Measurements from ENCODE around the gene RAB29.

Gene RAB29

GRCh38 chr1:205766570-205766969 lies 8.7 kb downstream of the RAB29 start:
- Histone ChIP-seq H3K9me3 (ENCODE audit: control insufficient read depth in 2 of 2, low read length in 2 of 2) (no peaks in the 10 kb centered on the region), H3K4me3 (ENCODE audit: low read length in 2 of 2) (no peak overlapping the region), H3K36me3 (ENCODE audit: control insufficient read depth in 2 of 2, insufficient read depth in 2 of 2, low read length in 2 of 2) (peaks cover 3 to 4% of the 10 kb centered on the region in 2 donors), H3K27ac (ENCODE audit: low read depth in 2 of 2, low read length in 2 of 2) (no peak overlapping the region), H3K4me1 (ENCODE audit: control insufficient read depth in 2 of 2, insufficient read depth in 2 of 2, low read length in 2 of 2) (no peaks in the 10 kb centered on the region), H3K27me3 (ENCODE audit: control insufficient read depth in 2 of 2, insufficient read depth in 2 of 2, low read length in 2 of 2) (no peaks in the 10 kb centered on the region), H3K9ac (ENCODE audit: low read depth in 1 of 2, low read length in 2 of 2) (no peak overlapping the region)

GRCh38 chr1:205766038-205766437 lies 9.2 kb downstream of the RAB29 start:
- Histone ChIP-seq H3K9me3 (ENCODE audit: control insufficient read depth in 2 of 2, low read length in 2 of 2) (no peaks in the 10 kb centered on the region), H3K27me3 (ENCODE audit: control insufficient read depth in 2 of 2, insufficient read depth in 2 of 2, low read length in 2 of 2) (no peaks in the 10 kb centered on the region), H3K27ac (ENCODE audit: low read depth in 2 of 2, low read length in 2 of 2) (no peak overlapping the region), H3K9ac (ENCODE audit: low read depth in 1 of 2, low read length in 2 of 2) (no peak overlapping the region), H3K36me3 (ENCODE audit: control insufficient read depth in 2 of 2, insufficient read depth in 2 of 2, low read length in 2 of 2) (peaks cover 3 to 4% of the 10 kb centered on the region in 2 donors), H3K4me1 (ENCODE audit: control insufficient read depth in 2 of 2, insufficient read depth in 2 of 2, low read length in 2 of 2) (no peaks in the 10 kb centered on the region), H3K4me3 (ENCODE audit: low read length in 2 of 2) (no peak overlapping the region)

- Histone ChIP-seq H3K4me1 (ENCODE audit: control insufficient read depth in 2 of 2, insufficient read depth in 2 of 2, low read length in 2 of 2) (no peaks in the 10 kb centered on the region), H3K4me3 (ENCODE audit: low read length in 2 of 2) (no peak overlapping the region), H3K9me3 (ENCODE audit: control insufficient read depth in 2 of 2, low read length in 2 of 2) (no peaks in the 10 kb centered on the region), H3K27ac (ENCODE audit: low read depth in 2 of 2, low read length in 2 of 2) (no peak overlapping the region), H3K36me3 (ENCODE audit: control insufficient read depth in 2 of 2, insufficient read depth in 2 of 2, low read length in 2 of 2) (no peaks in the 10 kb centered on the region), H3K9ac (ENCODE audit: low read depth in 1 of 2, low read length in 2 of 2) (no peak overlapping the region), H3K27me3 (ENCODE audit: control insufficient read depth in 2 of 2, insufficient read depth in 2 of 2, low read length in 2 of 2) (no peaks in the 10 kb centered on the region)
Measured at GRCh38 chr1:205764578-205764977, 10.7 kb downstream of the RAB29 start.

GRCh38 chr1:205763980-205764379 lies 11.3 kb downstream of the RAB29 start:
- Histone ChIP-seq H3K9me3 (ENCODE audit: control insufficient read depth in 2 of 2, low read length in 2 of 2) (no peaks in the 10 kb centered on the region), H3K27ac (ENCODE audit: low read depth in 2 of 2, low read length in 2 of 2) (no peak overlapping the region), H3K4me3 (ENCODE audit: low read length in 2 of 2) (no peak overlapping the region), H3K27me3 (ENCODE audit: control insufficient read depth in 2 of 2, insufficient read depth in 2 of 2, low read length in 2 of 2) (no peaks in the 10 kb centered on the region), H3K9ac (ENCODE audit: low read depth in 1 of 2, low read length in 2 of 2) (no peak overlapping the region), H3K4me1 (ENCODE audit: control insufficient read depth in 2 of 2, insufficient read depth in 2 of 2, low read length in 2 of 2) (no peaks in the 10 kb centered on the region), H3K36me3 (ENCODE audit: control insufficient read depth in 2 of 2, insufficient read depth in 2 of 2, low read length in 2 of 2) (no peaks in the 10 kb centered on the region)

- Histone ChIP-seq H3K4me1 (ENCODE audit: control insufficient read depth in 2 of 2, insufficient read depth in 2 of 2, low read length in 2 of 2) (no peaks in the 10 kb centered on the region), H3K36me3 (ENCODE audit: control insufficient read depth in 2 of 2, insufficient read depth in 2 of 2, low read length in 2 of 2) (no peaks in the 10 kb centered on the region), H3K27me3 (ENCODE audit: control insufficient read depth in 2 of 2, insufficient read depth in 2 of 2, low read length in 2 of 2) (no peaks in the 10 kb centered on the region), H3K27ac (ENCODE audit: low read depth in 2 of 2, low read length in 2 of 2) (no peak overlapping the region), H3K4me3 (ENCODE audit: low read length in 2 of 2) (no peak overlapping the region), H3K9ac (ENCODE audit: low read depth in 1 of 2, low read length in 2 of 2) (no peak overlapping the region), H3K9me3 (ENCODE audit: control insufficient read depth in 2 of 2, low read length in 2 of 2) (no peaks in the 10 kb centered on the region)
Measured at GRCh38 chr1:205760606-205761005, 14.7 kb downstream of the RAB29 start.

GRCh38 chr1:205756552-205756951 lies 18.7 kb downstream of the RAB29 start:
- Histone ChIP-seq H3K9ac (ENCODE audit: low read depth in 1 of 2, low read length in 2 of 2) (no peak overlapping the region), H3K27ac (ENCODE audit: low read depth in 2 of 2, low read length in 2 of 2) (no peak overlapping the region)

GRCh38 chr1:205754857-205755256 lies 20.4 kb downstream of the RAB29 start:
- no peaks in the 10 kb centered on the region for H3K9me3 ChIP-seq (ENCODE audit: control insufficient read depth in 2 of 2, low read length in 2 of 2)
- H3K27me3 ChIP-seq (ENCODE audit: control insufficient read depth in 2 of 2, insufficient read depth in 2 of 2, low read length in 2 of 2): no peaks in the 10 kb centered on the region
- H3K4me3 ChIP-seq (ENCODE audit: low read length in 2 of 2): no peak overlapping the region
- no peak overlapping the region for H3K27ac ChIP-seq (ENCODE audit: low read depth in 2 of 2, low read length in 2 of 2)
- H3K36me3 ChIP-seq (ENCODE audit: control insufficient read depth in 2 of 2, insufficient read depth in 2 of 2, low read length in 2 of 2): no peaks in the 10 kb centered on the region
- H3K9ac ChIP-seq (ENCODE audit: low read depth in 1 of 2, low read length in 2 of 2): no peak overlapping the region
- H3K4me1 ChIP-seq (ENCODE audit: control insufficient read depth in 2 of 2, insufficient read depth in 2 of 2, low read length in 2 of 2): peaks cover 0 to 5% of the 10 kb centered on the region in 2 donors

More at GRCh38 chr1:205756552-205756951, 18.7 kb downstream of the RAB29 start:
- H3K27me3 ChIP-seq (ENCODE audit: control insufficient read depth in 2 of 2, insufficient read depth in 2 of 2, low read length in 2 of 2): no peaks in the 10 kb centered on the region
- no peak overlapping the region for H3K4me3 ChIP-seq (ENCODE audit: low read length in 2 of 2)
- H3K4me1 ChIP-seq (ENCODE audit: control insufficient read depth in 2 of 2, insufficient read depth in 2 of 2, low read length in 2 of 2): no peaks in the 10 kb centered on the region
- H3K36me3 ChIP-seq (ENCODE audit: control insufficient read depth in 2 of 2, insufficient read depth in 2 of 2, low read length in 2 of 2): no peaks in the 10 kb centered on the region
- no peaks in the 10 kb centered on the region for H3K9me3 ChIP-seq (ENCODE audit: control insufficient read depth in 2 of 2, low read length in 2 of 2)

GRCh38 chr1:205751036-205751651 lies 24.1 kb downstream of the RAB29 start:
- no peak overlapping the region for H3K9ac ChIP-seq (ENCODE audit: low read depth in 1 of 2, low read length in 2 of 2)
- H3K27ac ChIP-seq (ENCODE audit: low read depth in 2 of 2, low read length in 2 of 2): peak overlapping the region in 1 of 2 donors; percentile 98
- H3K9me3 ChIP-seq (ENCODE audit: control insufficient read depth in 2 of 2, low read length in 2 of 2): no peaks in the 10 kb centered on the region
- H3K27me3 ChIP-seq (ENCODE audit: control insufficient read depth in 2 of 2, insufficient read depth in 2 of 2, low read length in 2 of 2): no peaks in the 10 kb centered on the region
- H3K36me3 ChIP-seq (ENCODE audit: control insufficient read depth in 2 of 2, insufficient read depth in 2 of 2, low read length in 2 of 2): peaks cover 0 to 5% of the 10 kb centered on the region in 2 donors
- H3K4me3 ChIP-seq (ENCODE audit: low read length in 2 of 2): peak overlapping the region; percentile 75 to 82
- peaks cover 14 to 22% of the 10 kb centered on the region in 2 donors for H3K4me1 ChIP-seq (ENCODE audit: control insufficient read depth in 2 of 2, insufficient read depth in 2 of 2, low read length in 2 of 2)

- H3K4me1 ChIP-seq (ENCODE audit: control insufficient read depth in 2 of 2, insufficient read depth in 2 of 2, low read length in 2 of 2): peaks cover 14 to 22% of the 10 kb centered on the region in 2 donors
- H3K36me3 ChIP-seq (ENCODE audit: control insufficient read depth in 2 of 2, insufficient read depth in 2 of 2, low read length in 2 of 2): peaks cover 0 to 5% of the 10 kb centered on the region in 2 donors
- no peaks in the 10 kb centered on the region for H3K27me3 ChIP-seq (ENCODE audit: control insufficient read depth in 2 of 2, insufficient read depth in 2 of 2, low read length in 2 of 2)
- peak within 1 kb of the TSS; percentile 75 to 82 for H3K4me3 ChIP-seq (ENCODE audit: low read length in 2 of 2)
- peak within 1 kb of the TSS; percentile 71 to 93 for H3K9ac ChIP-seq (ENCODE audit: low read depth in 1 of 2, low read length in 2 of 2)
- H3K9me3 ChIP-seq (ENCODE audit: control insufficient read depth in 2 of 2, low read length in 2 of 2): no peaks in the 10 kb centered on the region
- H3K27ac ChIP-seq (ENCODE audit: low read depth in 2 of 2, low read length in 2 of 2): peak within 1 kb of the TSS; percentile 97 to 98
Measured at GRCh38 chr1:205750138-205751035, 24.9 kb downstream of the RAB29 start, which contains the start of gene NUCKS1. TSS of gene NUCKS1 (minus strand) at chr1:205750182. CDS start at chr1:205749973, 209 bp downstream.
